Measurements from ENCODE around the gene GPR52. TPM values are rescaled to one million over a fixed set of nuclear protein-coding genes. Genes with fewer than 3 reads are reported as not detected.
"Not testable (repeated sequence)": the region's sequence is repeated elsewhere in the genome, so short reads cannot be mapped to it uniquely, and the experiment has no call there.

GPR52 gene
- total and polyA plus RNA-seq, 2 of the 13 experiments (the other 11 are each of a cell fraction or from before 2014, with no cell fraction given) = 0.25 to 1.5 TPM

GRCh38 chr1:174407665-174408064 is 40.1 kb upstream of the GPR52 start (continued):
- TF ChIP-seq TFE3 (CRISPR knock-in tag; IDR thresholded peaks at IDR 0.05) (no peak), ZNF12 (CRISPR knock-in tag; IDR thresholded peaks at IDR 0.05) (no peak)

- Histone ChIP-seq H3K27ac (ENCODE audit: extremely low read length, insufficient read depth, low read length) (no peak overlapping the region), H3K36me3 (replicated peaks in 1 of 2; ENCODE audit: control insufficient read depth in 1 of 2, insufficient read depth in 2 of 2, low read length in 2 of 2) (no peaks in the 10 kb centered on the region), H2AFZ (ENCODE audit: low read length) (no peak overlapping the region), H3K4me2 (ENCODE audit: low read depth, low read length) (no peak overlapping the region), H3K27me3 (ENCODE audit: control insufficient read depth in 1 of 2, insufficient read depth in 2 of 2, low read length in 2 of 2) (no peaks in the 10 kb centered on the region), H3K4me3 (replicated peaks in 1 of 3; ENCODE audit: insufficient read depth in 1 of 3, low read depth in 2 of 3, low read length in 3 of 3) (no peak overlapping the region), H3K4me1 (ENCODE audit: insufficient read depth, low read length) (no peaks in the 10 kb centered on the region; the same call in 1 of the 2 replicates), H3K9me3 (ENCODE audit: low read length) (no peaks in the 10 kb centered on the region), H3K79me2 (ENCODE audit: insufficient read depth, low read length) (no peaks in the 10 kb centered on the region), H3K9ac (ENCODE audit: insufficient read depth, low read depth, low read length) (no peak overlapping the region), H4K20me1 (ENCODE audit: insufficient read depth, low read length) (no peaks in the 10 kb centered on the region)
- no TSS peak for BruUV-seq (replicated peaks)
- ATAC-seq (no peak), DNase-seq (ENCODE audit: low spot score) (no peak), FAIRE-seq (no peak)
- intact Hi-C loops (cut with micrococcal nuclease; ENCODE audit: unreplicated experiment) (no loop called here), in situ Hi-C loops (cut with HindIII; ENCODE audit: extremely low pct_ligation_motif_present, low pct_unique_long_range_greater_than_20kb) (no loop called here)
- 80% methylated on average over 2 of the region's 2 CpGs for WGBS (ENCODE audit: low lambda C conversion rate)
- POLR2A ChIA-PET = no interaction called here
- TF ChIP-seq SOX6 (IDR thresholded peaks at IDR 0.05) (no peak), SOX6 (CRISPR knock-in tag; IDR thresholded peaks at IDR 0.05) (no peak), YY1 (IDR thresholded peaks at IDR 0.05; ENCODE audit: insufficient read depth, insufficient replicate concordance, low read depth, low read length) (no peak)
- CTCF ChIA-PET (ENCODE audit: low intra/inter-chr PET ratio, low total read pairs) = no interaction called here
Observed at GRCh38 chr1:174408146-174408545, 39.6 kb upstream of the GPR52 start.

- H2AFZ ChIP-seq (ENCODE audit: low read length); DNase-seq (ENCODE audit: low spot score); H3K27me3 ChIP-seq (ENCODE audit: control insufficient read depth in 1 of 2, insufficient read depth in 2 of 2, low read length in 2 of 2); FAIRE-seq; H3K79me2 ChIP-seq (ENCODE audit: insufficient read depth, low read length); H3K4me3 ChIP-seq (replicated peaks in 1 of 3; ENCODE audit: insufficient read depth in 1 of 3, low read depth in 2 of 3, low read length in 3 of 3); BruUV-seq (replicated peaks); H3K9me3 ChIP-seq (ENCODE audit: low read length); H3K4me2 ChIP-seq (ENCODE audit: low read depth, low read length); H3K36me3 ChIP-seq (replicated peaks in 1 of 2; ENCODE audit: control insufficient read depth in 1 of 2, insufficient read depth in 2 of 2, low read length in 2 of 2); intact Hi-C loops (cut with micrococcal nuclease; ENCODE audit: unreplicated experiment); H3K9ac ChIP-seq (ENCODE audit: insufficient read depth, low read depth, low read length); H3K4me1 ChIP-seq (ENCODE audit: insufficient read depth, low read length); H4K20me1 ChIP-seq (ENCODE audit: insufficient read depth, low read length); ATAC-seq; POLR2A ChIA-PET; in situ Hi-C loops (cut with HindIII; ENCODE audit: extremely low pct_ligation_motif_present, low pct_unique_long_range_greater_than_20kb); CTCF ChIA-PET (ENCODE audit: low intra/inter-chr PET ratio, low total read pairs); H3K27ac ChIP-seq (ENCODE audit: extremely low read length, insufficient read depth, low read length): not testable (repeated sequence)
- TF ChIP-seq NR2F1 (CRISPR knock-in tag; IDR thresholded peaks at IDR 0.05) (peak in 1 of 2 experiments; percentile 35; a peak in 1 of 4 replicates), NR2C2 (CRISPR knock-in tag; IDR thresholded peaks at IDR 0.05; ENCODE audit: borderline replicate concordance) (0 out of 2 replicates have a peak, but pooled peaks have one; percentile 27), POGZ (CRISPR knock-in tag; IDR thresholded peaks at IDR 0.05) (peak; percentile 55), TCF7 (IDR thresholded peaks at IDR 0.05; ENCODE audit: low read depth) (peak; percentile 19; the same call in 1 of the 2 replicates), HNF4A (CRISPR knock-in tag; IDR thresholded peaks at IDR 0.05) (peak; percentile 48), HOMEZ (CRISPR knock-in tag; IDR thresholded peaks at IDR 0.05; ENCODE audit: low read depth) (peak; percentile 86; the same call in 1 of the 2 replicates), ZMYM4 (CRISPR knock-in tag; IDR thresholded peaks at IDR 0.05) (0 out of 2 replicates have a peak, but pooled peaks have one; percentile 37)
- 76% methylated on average over 2 of the region's 3 CpGs for WGBS (ENCODE audit: low lambda C conversion rate)
Observed at GRCh38 chr1:174409801-174410200, 38.0 kb upstream of the GPR52 start.
